AG10803 (cell line): Measurements from ENCODE around the gene NCLN.
"Not testable (repeated sequence)": the region's sequence is repeated elsewhere in the genome, so short reads cannot be mapped to it uniquely, and the experiment has no call there.

Experiments used
- DNase-seq: peaks from one replicate; pipeline ENCODE4 v3.0.0; 2010; ENCODE audit warnings: low read depth
- H3K4me3 ChIP-seq: 2 replicates; pipeline ENCODE4 v1.5.1; 2011; ENCODE audit warnings: mild to moderate bottlenecking, low read length, control low read depth
- TF ChIP-seq, protein P1 (sequence below): conservative IDR thresholded peaks from 2 replicates; pipeline ENCODE4 v1.5.1; 2011; ENCODE audit warnings: mild to moderate bottlenecking, low read length, control low read depth, inconsistent platforms

Gene NCLN

DNA sequence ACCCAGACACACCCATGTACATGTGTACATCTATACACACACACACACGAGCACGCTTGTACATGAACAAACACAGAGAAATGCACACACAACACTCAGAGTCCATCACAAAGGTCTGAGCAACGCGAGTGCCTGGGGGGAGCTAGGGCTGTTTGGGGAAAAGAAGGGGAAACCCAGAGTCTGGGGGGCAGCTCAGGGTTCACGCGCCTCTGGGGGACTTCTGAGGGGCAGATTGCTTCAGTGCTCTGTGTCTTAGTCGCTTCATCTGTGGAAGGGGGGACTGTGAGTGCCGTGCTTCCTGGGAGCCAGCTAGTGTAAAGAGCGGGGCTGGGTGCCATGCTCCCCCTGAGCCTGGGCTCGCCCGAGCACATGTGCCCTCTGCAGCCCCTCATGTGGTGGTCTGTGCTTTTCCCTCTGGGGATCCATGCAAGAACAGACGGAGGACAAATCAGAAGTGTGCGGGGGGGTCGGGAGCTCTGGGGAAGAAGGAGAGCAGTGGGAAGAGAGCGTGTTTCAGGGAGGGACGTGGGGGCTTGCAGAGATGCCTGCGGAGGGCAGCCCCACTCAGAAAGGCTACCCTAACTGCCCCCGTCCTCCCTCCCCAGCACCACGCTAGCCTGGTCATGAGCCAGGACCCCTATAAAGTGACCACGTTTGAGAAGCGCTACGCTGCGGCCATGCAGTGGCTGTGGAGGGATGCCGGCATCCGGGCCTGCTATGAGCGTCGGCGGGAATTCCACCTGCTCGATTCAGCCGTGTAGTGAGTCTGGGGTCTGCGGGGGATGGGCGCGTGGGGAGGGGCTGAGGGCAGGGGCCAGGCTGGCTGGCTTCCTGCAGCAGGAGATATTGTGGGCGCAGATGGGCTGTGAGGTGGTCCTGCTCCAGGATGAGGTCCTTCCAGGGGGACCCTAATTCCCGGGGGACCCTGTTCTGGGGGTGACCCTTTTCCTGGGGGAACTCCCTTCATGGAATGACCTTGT is 35.9 kb upstream of the NCLN start:
- H3K4me3 ChIP-seq = no peak overlapping the region
- no peak for DNase-seq
- TF ChIP-seq, protein P1, sequence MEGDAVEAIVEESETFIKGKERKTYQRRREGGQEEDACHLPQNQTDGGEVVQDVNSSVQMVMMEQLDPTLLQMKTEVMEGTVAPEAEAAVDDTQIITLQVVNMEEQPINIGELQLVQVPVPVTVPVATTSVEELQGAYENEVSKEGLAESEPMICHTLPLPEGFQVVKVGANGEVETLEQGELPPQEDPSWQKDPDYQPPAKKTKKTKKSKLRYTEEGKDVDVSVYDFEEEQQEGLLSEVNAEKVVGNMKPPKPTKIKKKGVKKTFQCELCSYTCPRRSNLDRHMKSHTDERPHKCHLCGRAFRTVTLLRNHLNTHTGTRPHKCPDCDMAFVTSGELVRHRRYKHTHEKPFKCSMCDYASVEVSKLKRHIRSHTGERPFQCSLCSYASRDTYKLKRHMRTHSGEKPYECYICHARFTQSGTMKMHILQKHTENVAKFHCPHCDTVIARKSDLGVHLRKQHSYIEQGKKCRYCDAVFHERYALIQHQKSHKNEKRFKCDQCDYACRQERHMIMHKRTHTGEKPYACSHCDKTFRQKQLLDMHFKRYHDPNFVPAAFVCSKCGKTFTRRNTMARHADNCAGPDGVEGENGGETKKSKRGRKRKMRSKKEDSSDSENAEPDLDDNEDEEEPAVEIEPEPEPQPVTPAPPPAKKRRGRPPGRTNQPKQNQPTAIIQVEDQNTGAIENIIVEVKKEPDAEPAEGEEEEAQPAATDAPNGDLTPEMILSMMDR = no peak

DNA sequence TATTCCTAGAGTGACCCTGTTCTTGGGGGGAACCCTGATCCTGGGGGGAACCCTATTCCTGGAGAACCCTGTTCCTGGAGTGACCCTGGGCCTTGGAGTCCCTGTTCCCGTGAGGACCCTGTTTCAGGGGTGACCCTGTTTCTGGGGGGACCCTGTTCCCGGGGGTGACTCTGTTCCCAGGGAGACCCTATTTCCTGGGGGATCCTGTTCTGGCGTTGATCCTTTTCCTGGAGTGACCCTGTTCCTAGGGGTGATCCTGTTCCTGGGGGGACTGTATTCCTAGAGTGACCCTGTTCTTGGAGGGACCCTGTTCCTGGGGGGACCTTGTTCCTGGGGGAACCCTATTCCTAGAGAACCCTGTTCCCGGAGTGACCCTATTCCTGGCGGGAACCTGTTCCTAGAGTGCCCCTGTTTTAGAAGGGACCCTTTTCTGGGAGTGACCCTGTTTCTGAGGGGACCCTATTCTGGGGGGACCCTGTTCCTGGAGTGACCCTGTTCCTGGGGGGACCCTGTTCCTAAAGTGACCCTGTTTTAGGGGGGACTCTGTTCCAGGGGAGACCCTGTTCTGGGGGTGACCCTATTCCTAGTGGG is 34.9 kb upstream of the NCLN start:
- no peak for DNase-seq
- TF ChIP-seq, protein P1 = no peak
- no peak overlapping the region for H3K4me3 ChIP-seq

DNA sequence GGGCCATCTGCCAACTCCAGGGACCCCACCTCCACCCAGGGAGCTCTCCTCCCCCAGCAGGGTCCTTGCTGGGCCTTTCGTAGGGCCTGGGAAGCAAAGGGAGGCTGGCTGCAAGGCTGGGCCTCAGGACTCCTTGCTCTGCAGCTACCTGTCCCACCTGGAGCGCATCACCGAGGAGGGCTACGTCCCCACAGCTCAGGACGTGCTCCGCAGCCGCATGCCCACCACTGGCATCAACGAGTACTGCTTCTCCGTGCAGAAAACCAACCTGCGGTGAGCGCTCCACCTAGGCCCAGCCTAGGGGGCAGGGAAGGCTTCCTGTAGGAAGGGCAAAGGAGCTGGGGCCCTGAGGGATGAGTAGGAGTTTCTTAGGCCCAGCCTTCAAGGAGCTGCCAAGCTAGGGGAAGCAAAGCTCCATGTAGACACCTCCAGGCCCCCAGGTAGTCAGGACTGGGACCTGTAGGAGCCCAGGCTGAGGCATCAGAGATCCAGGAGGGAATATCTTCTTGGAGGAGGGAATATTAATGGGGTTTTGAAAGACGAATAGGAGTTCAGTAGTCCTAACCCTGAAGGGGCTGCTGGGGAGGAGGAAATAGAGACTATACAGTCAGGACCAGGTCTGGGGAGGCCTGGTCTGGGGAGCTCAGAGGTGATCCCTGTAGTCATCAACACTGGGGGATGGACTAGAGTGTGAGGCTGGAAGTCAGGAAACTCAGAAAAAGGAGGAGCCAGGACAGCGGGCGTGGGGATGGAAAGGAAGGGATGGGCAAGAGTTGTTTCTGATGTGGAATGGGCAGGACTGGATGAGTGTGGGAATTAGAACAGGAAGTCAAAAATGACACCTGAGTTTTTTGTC is 33.9 kb upstream of the NCLN start:
- DNase-seq = no peak
- TF ChIP-seq, protein P1 = no peak
- no peak overlapping the region for H3K4me3 ChIP-seq

DNA sequence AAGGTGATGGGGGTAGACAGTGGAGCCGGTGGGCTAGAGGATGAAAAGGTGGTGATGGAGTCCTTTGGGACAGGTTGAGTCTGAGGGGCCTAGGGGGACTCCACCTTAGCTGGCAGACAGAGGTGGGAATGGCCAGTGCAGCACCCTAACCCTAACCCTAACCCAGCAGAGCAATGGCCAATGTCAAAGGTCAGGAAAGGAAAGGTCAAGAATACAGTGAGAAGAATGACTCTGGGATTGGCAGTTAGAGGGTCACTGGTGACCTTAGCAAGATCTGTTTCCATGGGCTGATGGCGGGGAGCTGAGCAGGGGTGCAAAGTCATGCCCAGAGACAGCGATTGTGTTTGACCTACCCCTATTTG is 33.3 kb upstream of the NCLN start:
- DNase-seq = no peak
- no peak overlapping the region for H3K4me3 ChIP-seq
- TF ChIP-seq, protein P1 = no peak

DNA sequence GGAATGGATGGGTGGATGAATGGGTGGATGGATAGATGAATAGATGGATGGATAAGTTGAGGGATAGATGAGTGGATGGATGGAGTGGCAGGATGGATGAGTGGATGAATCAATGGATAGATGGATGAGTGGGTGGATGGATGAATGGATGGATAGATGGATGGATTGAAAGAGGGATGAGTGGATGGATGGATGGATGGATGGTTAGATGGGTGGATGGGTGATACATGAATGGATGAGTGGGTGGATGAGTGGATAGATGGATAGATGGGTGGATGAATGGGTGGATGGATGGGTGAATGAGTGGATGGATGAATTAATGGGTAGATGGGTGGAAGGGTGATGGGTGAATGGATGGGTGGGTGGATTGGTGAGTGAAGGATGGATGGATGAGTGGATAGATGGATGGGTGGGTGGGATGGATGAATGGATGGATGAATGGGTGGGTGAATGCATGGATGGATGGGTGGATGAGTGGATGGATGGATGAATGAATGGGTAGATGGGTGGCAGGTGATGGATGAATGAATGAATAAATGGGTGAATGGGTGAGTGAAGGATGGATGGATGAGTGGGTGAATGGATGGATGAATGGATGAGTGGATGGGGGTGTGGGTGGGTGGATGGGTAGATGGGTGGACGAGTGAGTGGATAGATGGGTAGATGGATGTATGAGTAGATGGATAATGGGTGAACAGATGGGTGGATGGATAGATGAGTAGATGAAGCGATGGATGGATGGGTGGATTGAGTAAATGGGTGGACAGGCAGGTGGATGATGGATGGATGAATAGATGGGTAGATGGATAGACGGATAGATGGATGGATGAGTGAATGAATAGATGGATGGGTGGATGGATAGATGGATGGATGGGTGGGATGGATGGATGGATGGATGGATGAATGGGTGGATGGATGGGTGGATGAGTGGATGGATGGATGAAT is 32.2 kb upstream of the NCLN start:
- TF ChIP-seq, protein P1 = no peak
- DNase-seq = no peak
- no peak overlapping the region for H3K4me3 ChIP-seq

DNA sequence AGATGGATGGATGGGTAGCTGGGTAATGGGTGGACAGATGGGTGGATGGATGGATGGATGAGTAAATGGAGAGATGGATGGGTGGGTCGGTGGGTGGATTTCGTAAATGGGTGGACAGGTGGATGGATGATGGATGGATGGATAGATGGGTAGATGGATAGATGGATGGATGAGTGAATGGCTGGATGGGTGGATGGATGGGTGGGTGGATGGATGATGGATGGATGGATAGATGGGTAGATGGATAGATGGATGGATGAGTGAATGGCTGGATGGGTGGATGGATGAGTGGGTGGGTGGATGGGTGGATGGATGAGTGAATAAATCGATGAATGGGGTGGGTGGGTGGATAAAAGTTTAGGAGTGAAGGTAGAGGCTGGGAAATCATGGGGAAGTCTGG is 31.3 kb upstream of the NCLN start:
- DNase-seq, H3K4me3 ChIP-seq: not testable (repeated sequence)
